Measurements from ENCODE around the gene ANKZF1.

ANKZF1 gene

GRCh38 chr2:219223831-219224610 is 5.6 kb upstream of the ANKZF1 start:
- no peak for DNase-seq (ENCODE audit: low spot score)

GRCh38 chr2:219225350-219225749 is 4.3 kb upstream of the ANKZF1 start:
- no peak for DNase-seq (ENCODE audit: low spot score)

DNA sequence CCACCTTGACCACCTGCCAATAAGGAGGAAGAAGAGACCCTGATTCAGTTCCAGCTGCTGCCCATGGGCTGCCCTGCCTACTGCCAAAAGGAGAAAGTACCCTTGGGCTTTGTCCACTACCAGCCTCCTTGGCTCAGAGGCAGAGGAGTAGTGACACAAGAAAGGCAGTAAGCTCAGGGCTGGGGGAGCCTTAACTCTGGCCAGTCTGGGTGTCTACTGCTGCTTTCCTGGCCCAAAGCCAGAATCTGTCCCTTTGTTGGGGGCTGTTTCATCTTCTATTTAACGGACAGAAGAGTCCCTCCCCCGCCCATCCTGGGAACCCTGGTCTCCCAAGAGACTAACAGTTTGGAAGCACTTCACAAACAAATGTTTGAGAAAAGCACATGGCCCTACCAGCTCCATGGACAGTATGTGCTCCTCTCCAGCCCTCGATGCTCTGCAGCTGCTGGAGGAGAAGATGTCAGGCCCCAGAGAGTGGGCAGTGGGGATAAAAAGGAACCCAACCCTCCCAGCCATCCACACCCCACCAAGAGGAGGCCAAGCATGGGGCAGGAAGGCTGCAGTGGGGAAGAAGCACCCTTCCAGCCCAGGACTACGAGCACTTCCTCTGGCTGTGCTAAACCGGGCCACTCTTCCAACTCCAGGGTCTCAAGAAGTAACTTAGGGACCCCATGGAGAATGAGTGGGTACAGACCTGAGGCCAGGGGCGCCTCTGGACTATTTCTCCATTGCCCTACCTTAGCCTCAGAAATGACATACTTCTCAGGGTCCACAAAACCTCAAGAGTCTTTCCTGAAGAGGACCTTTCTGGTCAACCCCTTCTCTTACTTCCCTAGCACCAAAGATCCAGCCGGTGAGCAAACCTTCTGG is 1.3 kb upstream of the ANKZF1 start:
- DNase-seq (ENCODE audit: low spot score): peak; percentile 62

GRCh38 chr2:219228911-219229304 is 698 bp upstream of the ANKZF1 start:
- DNase-seq (ENCODE audit: low spot score): no peak

- peak; percentile 65 for DNase-seq (ENCODE audit: low spot score)
These were observed 494 bp downstream of the ANKZF1 start for GRCh38 chr2:219230059-219230540.

DNA sequence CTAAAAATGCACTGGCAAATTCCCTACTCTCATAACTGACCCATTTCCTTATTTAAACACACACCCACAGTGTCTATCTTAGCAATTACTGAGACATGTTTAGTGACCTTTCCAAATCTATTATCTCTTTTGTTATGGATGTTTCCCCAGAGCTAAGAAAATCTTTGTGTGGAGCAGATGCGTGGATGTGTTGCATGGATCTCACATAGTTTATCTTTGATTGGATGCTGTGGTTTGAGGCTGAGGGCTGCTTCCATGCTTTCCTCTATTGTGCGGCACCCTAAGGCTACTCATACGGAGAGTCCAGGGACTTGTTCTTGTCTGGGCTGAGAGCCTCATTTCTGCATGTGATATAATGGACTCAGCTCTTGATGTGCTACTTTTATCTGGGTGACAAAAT is 4.7 kb downstream of the ANKZF1 start:
- DNase-seq (ENCODE audit: low spot score): no peak

- no peak for DNase-seq (ENCODE audit: low spot score)
These were observed 13.7 kb downstream of the ANKZF1 start for GRCh38 chr2:219243291-219243761.

DNA sequence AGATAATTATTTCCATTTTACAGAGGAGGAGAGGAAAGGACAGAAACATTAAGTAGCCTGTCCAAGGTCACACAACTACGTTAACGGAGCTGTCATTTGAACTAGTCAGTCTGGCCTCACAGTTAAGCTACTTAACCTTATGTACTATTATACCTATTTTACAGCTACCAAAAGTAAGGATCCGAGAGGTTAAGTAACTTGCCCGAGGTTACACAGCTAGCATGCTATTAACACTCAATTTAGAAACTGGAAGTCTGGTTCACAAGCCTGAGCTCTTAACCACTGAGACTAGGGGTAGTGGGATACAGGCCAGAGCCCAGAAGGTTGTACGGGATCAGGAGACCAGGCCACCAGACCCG is 15.2 kb downstream of the ANKZF1 start:
- no peak for DNase-seq (ENCODE audit: low spot score)

DNA sequence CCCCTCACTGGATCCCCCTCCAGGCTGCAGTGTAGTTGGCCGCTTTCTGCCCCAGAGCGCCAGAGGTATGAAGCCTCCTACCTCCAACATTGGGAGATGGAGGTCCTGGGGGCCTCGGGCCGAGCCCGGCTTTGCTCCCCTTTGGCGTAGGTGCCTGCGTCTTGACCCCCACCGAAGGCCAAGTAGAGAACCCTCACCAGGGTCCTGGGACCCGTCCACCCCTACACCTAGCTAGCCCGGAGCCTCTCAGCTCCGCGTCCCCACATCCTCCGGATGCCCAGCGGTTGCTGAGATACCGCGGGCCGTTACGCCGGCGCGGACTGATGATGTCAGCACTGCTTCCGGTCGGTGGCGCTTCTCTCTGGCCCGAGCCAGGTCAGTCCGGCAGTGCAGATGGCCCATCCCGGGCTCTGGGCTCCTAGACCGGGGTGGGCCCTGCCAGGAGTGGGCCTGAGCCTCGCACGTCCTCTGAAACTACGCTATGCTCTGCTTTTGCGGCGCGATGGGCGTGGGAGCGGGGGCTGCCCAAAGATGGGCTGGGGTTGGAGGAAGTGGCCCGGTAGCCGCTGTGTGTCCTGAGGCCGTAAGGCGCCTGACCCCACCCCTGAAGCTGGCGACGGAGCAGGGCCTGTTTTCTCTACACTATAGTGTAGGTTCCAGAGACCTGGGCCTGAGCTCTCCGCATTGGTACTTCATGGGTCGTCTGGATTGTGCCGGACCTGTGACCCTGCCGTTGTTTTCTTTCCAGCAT is 15.7 kb downstream of the ANKZF1 start, which contains the start of the genes GLB1L and STK16:
GLB1L (minus strand) TSS at position 297 of the 751 bp plus-strand sequence. CDS start 1,871 bp downstream, outside the sequence.
STK16 (plus strand) TSS at position 332 of the 751 bp plus-strand sequence. CDS start 521 bp downstream, outside the sequence.
- DNase-seq (ENCODE audit: low spot score): peak; percentile 94

DNA sequence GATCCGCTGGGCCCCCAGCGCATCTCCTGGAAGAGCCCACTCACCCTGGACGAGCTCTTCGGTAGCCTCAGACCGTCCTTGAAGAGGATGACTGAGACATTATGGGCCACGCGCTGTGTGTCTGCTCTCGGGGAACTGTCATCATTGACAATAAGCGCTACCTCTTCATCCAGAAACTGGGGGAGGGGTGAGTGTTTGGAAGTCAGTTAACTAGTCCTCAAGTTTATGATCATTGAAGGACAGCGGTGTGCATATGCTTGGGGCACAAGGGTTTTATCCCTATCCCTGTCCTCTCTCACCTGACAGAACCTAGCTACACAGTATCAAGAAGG is 16.3 kb downstream of the ANKZF1 start:
- DNase-seq (ENCODE audit: low spot score): no peak

- no peak for DNase-seq (ENCODE audit: low spot score)
These were observed 17.0 kb downstream of the ANKZF1 start for GRCh38 chr2:219246559-219246958.

DNA sequence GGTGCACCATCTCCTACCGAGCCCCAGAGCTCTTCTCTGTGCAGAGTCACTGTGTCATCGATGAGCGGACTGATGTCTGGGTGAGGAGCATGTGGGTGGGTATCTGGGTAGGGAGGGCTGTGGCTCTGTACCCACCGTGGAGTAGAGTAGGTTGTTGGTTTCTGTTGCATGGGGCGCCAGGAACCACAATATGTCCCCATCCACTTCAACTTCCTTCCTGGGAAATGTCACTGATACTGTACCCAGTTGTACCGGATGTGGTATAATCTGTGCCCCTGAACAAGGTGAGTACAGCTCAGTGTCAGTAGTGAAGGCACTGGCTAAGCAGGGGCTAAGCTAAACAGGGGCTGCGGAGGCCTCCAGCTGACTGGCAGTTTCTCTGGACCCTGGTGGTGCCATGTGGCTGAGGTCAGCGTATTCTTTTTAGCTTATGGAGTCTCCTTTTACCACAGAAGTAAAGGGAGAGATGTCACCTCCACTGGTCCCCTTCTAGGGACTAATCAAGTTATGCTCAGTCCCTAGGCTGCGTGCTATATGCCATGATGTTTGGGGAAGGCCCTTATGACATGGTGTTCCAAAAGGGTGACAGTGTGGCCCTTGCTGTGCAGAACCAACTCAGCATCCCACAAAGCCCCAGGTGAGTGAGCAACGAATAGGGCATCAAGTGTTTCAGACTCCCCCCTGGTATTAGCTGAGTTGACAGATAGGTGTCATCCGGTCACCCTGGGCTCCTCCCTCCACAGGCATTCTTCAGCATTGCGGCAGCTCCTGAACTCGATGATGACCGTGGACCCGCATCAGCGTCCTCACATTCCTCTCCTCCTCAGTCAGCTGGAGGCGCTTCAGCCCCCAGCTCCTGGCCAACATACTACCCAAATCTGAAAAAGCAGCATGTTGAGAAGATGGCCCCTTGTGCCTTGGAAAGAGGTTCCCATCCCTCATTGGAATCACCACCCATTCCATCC is 18.4 kb downstream of the ANKZF1 start:
- no peak for DNase-seq (ENCODE audit: low spot score)

GRCh38 chr2:219248845-219249202 is 19.2 kb downstream of the ANKZF1 start:
- DNase-seq (ENCODE audit: low spot score): peak; percentile 17

DNA sequence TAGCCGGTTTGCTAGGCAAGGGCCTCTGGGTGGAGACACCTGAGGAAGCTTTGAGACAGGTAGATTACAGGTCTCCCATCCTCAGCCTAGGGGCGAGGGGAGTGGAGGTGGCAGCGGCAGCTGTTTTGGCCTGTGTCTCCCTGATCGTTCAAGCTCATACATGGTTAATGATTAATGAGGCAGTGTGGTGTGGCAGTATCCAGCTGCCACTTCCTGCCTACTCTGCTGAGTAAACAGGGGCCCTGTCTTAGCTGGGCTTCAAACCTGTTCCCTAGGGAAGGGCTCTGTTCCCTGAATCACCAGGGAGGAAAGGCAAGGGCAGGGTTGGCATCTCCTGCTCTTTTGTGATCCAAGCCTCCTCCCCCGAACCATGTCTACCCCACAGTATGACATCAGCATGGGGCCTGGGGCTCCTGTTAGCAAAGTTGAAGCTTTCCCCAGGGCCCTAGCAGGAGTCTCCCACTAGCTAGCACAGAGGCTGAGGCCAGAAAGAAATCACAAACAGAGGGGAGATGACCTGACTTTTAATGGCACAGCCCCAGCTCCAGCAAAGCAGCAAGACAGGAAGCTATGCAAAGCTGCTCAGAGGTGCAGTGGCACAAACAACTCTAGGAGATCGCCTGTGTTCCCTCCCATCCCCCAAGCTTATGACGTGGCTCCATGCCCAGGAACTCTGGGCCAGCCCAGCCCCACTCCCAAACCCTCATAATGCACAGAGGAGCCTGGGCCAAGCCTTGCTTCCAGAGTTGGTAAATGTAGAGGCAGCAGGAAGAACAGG is 19.8 kb downstream of the ANKZF1 start:
- peak; percentile 78 for DNase-seq (ENCODE audit: low spot score)

GRCh38 chr2:219250049-219250781 is 20.6 kb downstream of the ANKZF1 start:
- DNase-seq (ENCODE audit: low spot score): no peak

DNA sequence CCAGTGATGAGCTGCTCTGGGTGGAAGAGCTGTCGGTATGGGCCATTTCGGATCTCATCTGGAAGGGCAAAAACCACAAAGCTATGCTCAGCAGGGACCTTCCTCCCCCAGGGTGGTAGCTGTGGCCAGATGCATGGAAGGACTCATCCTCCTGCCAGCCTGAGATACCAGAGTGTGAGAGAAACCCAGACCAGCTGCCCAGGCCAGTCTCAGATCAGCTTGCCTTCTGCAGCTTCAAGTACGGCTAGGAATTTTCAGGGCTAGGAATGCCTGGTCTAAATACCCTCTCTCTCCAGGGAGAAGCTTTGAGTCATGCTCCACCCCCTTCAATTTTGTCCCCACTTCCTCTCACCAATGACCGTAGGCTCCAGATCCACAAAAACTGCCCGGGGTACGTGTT is 22.1 kb downstream of the ANKZF1 start:
- DNase-seq (ENCODE audit: low spot score): no peak

- peak; percentile 45 for DNase-seq (ENCODE audit: low spot score)
These were observed 22.5 kb downstream of the ANKZF1 start for GRCh38 chr2:219252084-219252483.

GRCh38 chr2:219252570-219252899 is 22.9 kb downstream of the ANKZF1 start:
- no peak for DNase-seq (ENCODE audit: low spot score)

GRCh38 chr2:219252900-219253752 is 23.5 kb downstream of the ANKZF1 start, which contains the start of gene TUBA4B:
TSS of gene TUBA4B (plus strand) at chr2:219253243. CDS start at chr2:219253408, 165 bp downstream.
- DNase-seq (ENCODE audit: low spot score): peak; percentile 27
